Lower leg skin (tissue), 3 donors: Measurements from ENCODE around the gene KCNJ4.

ENCODE experiments used
- CTCF ChIP-seq, 3 donors: fragments of 450-650 bp; IDR thresholded peaks; one replicate each; pipeline ENCODE4 v1.5.1; 2016; ENCODE audit warnings: antibody characterized with exemption in 3 of 3, mild to moderate bottlenecking in 3 of 3, moderate library complexity in 2 of 3
- POLR2A ChIP-seq, 2 donors: fragments of 450-650 bp; IDR thresholded peaks; one replicate each; pipeline ENCODE4 v1.6.1; 2016 to 2017; ENCODE audit warnings: antibody characterized with exemption in 2 of 2, mild to moderate bottlenecking in 1 of 2, moderate library complexity in 1 of 2

DNA sequence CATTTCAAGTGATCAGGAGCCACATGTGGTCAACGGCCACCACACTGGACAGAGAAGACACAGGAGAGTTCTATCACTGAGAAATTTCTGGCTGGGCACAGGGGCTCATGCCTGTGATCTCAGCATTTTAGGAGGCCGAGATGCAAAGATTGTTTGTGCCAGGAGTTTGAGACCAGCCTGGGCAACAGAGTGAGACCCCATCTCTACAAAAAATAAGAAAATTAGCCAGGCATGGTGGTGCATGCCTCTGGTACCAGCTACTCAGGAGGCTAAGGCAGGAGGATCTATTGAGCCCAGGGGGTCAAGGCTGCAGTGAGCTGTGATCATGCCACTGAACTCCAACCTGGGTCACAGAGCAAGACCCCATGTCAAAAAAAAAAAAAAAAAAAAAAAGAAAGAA, 26.3 kb downstream of the KCNJ4 start:
- TF ChIP-seq CTCF (IDR thresholded peaks at IDR 0.05) (no peak), POLR2A (IDR thresholded peaks at IDR 0.05) (no peak)
